Coronary artery (tissue), 2 donors: ENCODE measurements around the gene ZNF283.
"Not testable (repeated sequence)": the region's sequence is repeated elsewhere in the genome, so short reads cannot be mapped to it uniquely, and the experiment has no call there.

ENCODE experiments used
- DNase-seq: peaks from one replicate; pipeline ENCODE4 v3.0.0-alpha.2; 2017; ENCODE audit warnings: low spot score
- H3K27ac ChIP-seq, 2 donors: fragments of 200-600 bp; sonication (generic); one replicate each; pipeline ENCODE4 v1.5.1; 2016 to 2019
- H3K4me3 ChIP-seq: fragments of 200-600 bp; sonication (generic); 2 replicates; pipeline ENCODE4 v1.5.1; 2016; ENCODE audit warnings: mild to moderate bottlenecking, moderate library complexity
- CTCF ChIP-seq: fragments of 200-600 bp; sonication (generic); IDR thresholded peaks from one replicate; pipeline ENCODE4 v1.5.1; 2019; ENCODE audit warnings: antibody characterized with exemption

ZNF283 gene

GRCh38 chr19:43799502-43800142, 27.5 kb upstream of the ZNF283 start:
- H3K27ac ChIP-seq: no peak overlapping the region
- no peak for TF ChIP-seq CTCF
- no peak overlapping the region for H3K4me3 ChIP-seq
- peak; percentile 46 for DNase-seq

- DNase-seq: peak; percentile 49
- Histone ChIP-seq H3K4me3 (no peak within 1 kb of the TSS), H3K27ac (no peak within 1 kb of the TSS)
- TF ChIP-seq CTCF: no peak
Measured at GRCh38 chr19:43802216-43802951, 24.7 kb upstream of the ZNF283 start, which contains the start of gene LYPD5. Gene LYPD5 (minus strand): TSS chr19:43802447. CDS start chr19:43802380, 67 bp downstream.

DNA sequence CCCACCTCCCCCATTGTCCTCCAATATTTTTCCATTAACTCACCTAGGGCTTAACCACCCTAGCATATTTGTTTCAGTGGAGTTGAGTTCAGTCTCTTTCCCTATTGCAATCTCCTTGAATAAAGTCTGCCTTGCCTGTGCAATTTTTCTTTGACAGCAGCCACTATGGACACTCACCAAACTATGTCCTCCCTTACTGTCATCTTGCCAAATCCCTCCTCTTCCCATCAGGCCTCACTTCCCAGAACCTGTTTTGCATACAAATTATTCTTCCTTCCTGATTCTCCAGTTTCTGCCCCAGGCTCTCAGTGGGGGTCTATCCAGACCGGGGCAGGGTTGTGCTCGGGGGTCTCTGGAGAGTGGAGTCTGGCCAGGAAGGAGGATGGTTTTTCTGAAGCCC, 22.7 kb upstream of the ZNF283 start:
- Histone ChIP-seq H3K27ac (no peak overlapping the region), H3K4me3 (no peak overlapping the region)
- TF ChIP-seq CTCF: no peak
- DNase-seq: peak; percentile 14

DNA sequence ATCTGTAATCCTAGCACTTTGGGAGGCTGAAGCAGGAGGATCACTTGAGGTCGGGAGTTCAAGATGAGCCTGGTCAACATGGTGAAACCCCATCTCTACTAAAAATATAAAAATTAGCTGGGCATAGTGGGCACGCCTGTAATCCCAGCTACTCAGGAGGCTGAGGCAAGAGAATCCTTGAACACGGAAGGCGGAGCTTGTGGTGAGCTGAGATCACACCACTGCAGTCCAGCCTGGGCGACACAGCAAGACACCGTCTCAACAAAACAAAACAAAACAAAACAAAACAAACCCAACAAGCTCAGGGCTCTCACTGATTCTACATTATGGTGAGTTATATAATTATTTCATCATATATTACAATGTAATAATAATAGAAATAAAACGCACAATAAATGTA, 20.7 kb upstream of the ZNF283 start:
- DNase-seq: peak; percentile 11
- not testable (repeated sequence) for H3K27ac ChIP-seq, H3K4me3 ChIP-seq

DNA sequence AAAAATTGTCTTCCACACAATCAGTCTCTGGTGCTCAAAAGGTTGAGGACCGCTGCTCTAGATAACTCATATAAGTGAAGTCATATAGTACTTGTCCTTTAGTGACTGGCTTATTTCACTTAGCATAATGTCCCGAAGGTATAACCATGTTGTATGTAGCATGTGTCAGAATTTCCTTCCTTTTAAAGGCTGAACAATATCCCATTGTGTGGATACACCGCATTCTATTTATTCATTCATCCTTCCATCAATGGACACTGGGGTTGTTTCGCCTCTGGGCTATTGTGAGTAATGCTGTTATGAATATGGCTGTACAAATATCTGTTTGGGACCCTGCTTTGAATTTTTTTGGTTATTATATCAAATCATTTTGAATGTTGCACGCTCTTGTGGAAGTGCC, 20.3 kb upstream of the ZNF283 start:
- Histone ChIP-seq H3K27ac (no peak overlapping the region), H3K4me3 (no peak overlapping the region)
- TF ChIP-seq CTCF: no peak
- DNase-seq: no peak

- TF ChIP-seq CTCF: no peak
Measured at GRCh38 chr19:43807651-43808050, 19.5 kb upstream of the ZNF283 start.

DNA sequence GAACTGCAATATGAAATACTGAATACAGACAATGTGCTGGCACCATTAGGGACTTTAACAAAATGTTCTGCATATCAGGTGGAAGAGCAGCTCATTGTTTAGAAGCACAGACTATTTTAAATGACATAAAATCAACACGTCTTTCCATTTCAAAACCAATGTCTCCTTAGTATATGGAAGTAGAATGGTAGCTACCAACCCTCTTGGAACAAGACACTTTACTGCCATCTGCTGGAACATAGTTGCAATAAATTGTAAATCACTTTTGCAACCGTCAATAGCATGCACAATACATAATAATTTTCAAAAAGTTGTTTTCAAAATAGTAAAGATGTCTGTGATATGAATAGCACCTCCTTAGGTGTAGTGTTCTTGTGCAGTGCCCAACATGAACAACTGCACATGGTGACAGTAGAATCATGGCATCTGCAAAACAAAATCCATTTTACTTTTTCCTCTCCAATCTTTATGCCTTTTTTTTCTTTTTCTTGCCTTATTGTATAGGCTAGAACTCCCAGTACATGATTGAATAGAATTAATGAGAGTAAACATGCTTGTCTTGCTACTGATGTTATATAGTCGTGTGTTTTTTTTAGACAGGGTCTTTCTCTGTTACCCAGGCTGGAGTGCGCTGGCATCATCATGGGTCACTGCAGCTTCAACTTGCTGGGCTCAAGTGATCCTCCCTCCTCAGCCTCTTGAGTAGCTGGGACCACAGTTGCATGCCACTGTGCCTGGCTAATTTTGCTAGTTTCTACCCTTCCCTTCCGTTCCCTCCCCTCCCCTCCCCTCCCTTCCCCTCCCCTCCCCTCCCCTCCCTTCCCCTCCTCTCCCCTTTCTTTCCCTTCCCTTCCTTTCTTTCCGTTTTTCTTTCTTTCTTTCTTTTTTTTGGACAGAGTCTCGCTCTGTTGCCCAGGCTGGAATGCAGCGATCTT, 17.1 kb upstream of the ZNF283 start:
- Histone ChIP-seq H3K4me3 (no peak overlapping the region), H3K27ac (no peak overlapping the region)
- no peak for DNase-seq
- TF ChIP-seq CTCF: peak; percentile 32

More at GRCh38 chr19:43807651-43808050, 19.5 kb upstream of the ZNF283 start:
- no peak overlapping the region for H3K27ac ChIP-seq
- no peak overlapping the region for H3K4me3 ChIP-seq
- DNase-seq: no peak
